AG09309 (cell line): ENCODE data around the gene SERPINB8.
A peak's percentile ranks its signal among the peaks of the same experiment; 100 is the strongest.

Source experiments
- DNase-seq: peaks from one replicate; pipeline ENCODE4 v3.0.0-alpha.2; 2010; ENCODE audit warnings: low read depth
- H3K4me3 ChIP-seq: 2 replicates; pipeline ENCODE4 v1.5.1; 2011; ENCODE audit warnings: mild to moderate bottlenecking, low read depth, low read length, moderate library complexity; ENCODE audit not compliant: control insufficient read depth
- CTCF ChIP-seq: IDR thresholded peaks from 2 replicates; pipeline ENCODE4 v1.5.1; 2011; ENCODE audit warnings: mild to moderate bottlenecking, low read depth, low read length, inconsistent platforms; ENCODE audit not compliant: insufficient read depth, control insufficient read depth; ENCODE audit errors: missing control alignments

Gene SERPINB8

GRCh38 chr18:63974991-63975390 lies 5.1 kb downstream of the SERPINB8 start:
- no peak for DNase-seq
- H3K4me3 ChIP-seq = no peak overlapping the region
- TF ChIP-seq CTCF = peak; percentile 58

- no peak overlapping the region for H3K4me3 ChIP-seq
- TF ChIP-seq CTCF = no peak
- DNase-seq = no peak
Observed at GRCh38 chr18:63975628-63976027, 5.7 kb downstream of the SERPINB8 start.

- TF ChIP-seq CTCF = no peak
- no peak for DNase-seq
- H3K4me3 ChIP-seq = no peak overlapping the region
Observed at GRCh38 chr18:63977040-63977439, 7.2 kb downstream of the SERPINB8 start.

- TF ChIP-seq CTCF = peak; percentile 85
- H3K4me3 ChIP-seq = peak overlapping the region; percentile 26
- DNase-seq = no peak
Observed at GRCh38 chr18:63979409-63979920, 9.6 kb downstream of the SERPINB8 start.

GRCh38 chr18:63980027-63980426 lies 10.1 kb downstream of the SERPINB8 start:
- peak overlapping the region; percentile 26 for H3K4me3 ChIP-seq
- no peak for DNase-seq
- TF ChIP-seq CTCF = no peak

- H3K4me3 ChIP-seq = no peak overlapping the region
- TF ChIP-seq CTCF = no peak
- no peak for DNase-seq
Observed at GRCh38 chr18:63980896-63981460, 11.1 kb downstream of the SERPINB8 start.
